Measurements from ENCODE around the gene PRKAG1.
"Not testable (repeated sequence)": the region's sequence is repeated elsewhere in the genome, so short reads cannot be mapped to it uniquely, and the experiment has no call there.

PRKAG1 gene

GRCh38 chr12:49018261-49019119, at the start of gene PRKAG1:
PRKAG1 (minus strand) TSS chr12:49018776; CDS start chr12:49018740, 36 bp downstream.
- DNase-seq, result peak; percentile 87

DNA sequence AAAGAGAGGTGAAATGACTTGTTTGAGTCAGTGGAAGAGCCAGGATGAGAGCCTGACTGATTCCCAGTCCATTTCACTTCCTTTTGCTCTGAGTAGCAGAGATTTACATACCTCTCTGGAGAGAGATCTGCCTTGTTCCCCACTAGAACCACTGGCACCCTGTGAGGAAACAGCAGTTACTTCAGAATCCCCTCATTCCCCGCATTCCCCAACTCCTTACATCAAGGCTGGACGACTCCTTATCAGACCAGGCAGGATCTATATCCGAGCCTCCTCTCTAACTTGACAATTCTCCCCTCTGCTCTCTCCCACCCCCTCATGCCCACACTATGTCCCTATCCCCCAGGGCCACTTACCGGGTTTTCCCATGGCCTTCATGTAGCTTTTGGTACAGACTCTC, 47.5 kb upstream of the PRKAG1 start:
- DNase-seq, result no peak

GRCh38 chr12:49064767-49065152, 46.2 kb upstream of the PRKAG1 start:
- DNase-seq, result no peak

DNA sequence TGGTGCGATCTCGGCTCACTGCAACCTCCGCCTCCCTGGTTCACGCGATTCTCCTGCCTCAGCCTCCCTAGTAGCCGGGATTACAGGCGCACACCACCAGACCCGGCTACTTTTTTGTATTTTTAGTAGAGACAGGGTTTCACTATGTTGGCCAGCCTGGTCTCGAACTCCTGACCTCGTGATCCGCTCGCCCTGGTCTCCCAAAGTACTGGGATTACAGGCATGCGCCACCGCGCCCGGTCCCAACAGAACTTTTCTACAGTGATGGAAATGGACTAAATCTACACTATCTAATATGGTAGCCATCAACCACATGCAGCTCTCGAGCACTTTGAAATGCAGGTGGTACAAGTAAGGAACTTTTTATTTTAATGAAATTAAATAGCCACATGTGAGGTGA, 43.3 kb upstream of the PRKAG1 start:
- DNase-seq, result not testable (repeated sequence)

- no peak for DNase-seq
These were observed 42.6 kb upstream of the PRKAG1 start for GRCh38 chr12:49061157-49061650.

GRCh38 chr12:49060237-49061156, 41.9 kb upstream of the PRKAG1 start, which contains the start of gene KMT2D:
KMT2D (minus strand) TSS chr12:49060794; CDS start chr12:49055324, 5,470 bp downstream.
- DNase-seq, result peak; percentile 92

GRCh38 chr12:49059299-49060171, 41.0 kb upstream of the PRKAG1 start:
- DNase-seq, result no peak

- no peak for DNase-seq
These were observed 40.4 kb upstream of the PRKAG1 start for GRCh38 chr12:49059045-49059298.

- no peak for DNase-seq
These were observed 39.9 kb upstream of the PRKAG1 start for GRCh38 chr12:49058366-49059044.

GRCh38 chr12:49057888-49058287, 39.3 kb upstream of the PRKAG1 start:
- DNase-seq, result no peak

DNA sequence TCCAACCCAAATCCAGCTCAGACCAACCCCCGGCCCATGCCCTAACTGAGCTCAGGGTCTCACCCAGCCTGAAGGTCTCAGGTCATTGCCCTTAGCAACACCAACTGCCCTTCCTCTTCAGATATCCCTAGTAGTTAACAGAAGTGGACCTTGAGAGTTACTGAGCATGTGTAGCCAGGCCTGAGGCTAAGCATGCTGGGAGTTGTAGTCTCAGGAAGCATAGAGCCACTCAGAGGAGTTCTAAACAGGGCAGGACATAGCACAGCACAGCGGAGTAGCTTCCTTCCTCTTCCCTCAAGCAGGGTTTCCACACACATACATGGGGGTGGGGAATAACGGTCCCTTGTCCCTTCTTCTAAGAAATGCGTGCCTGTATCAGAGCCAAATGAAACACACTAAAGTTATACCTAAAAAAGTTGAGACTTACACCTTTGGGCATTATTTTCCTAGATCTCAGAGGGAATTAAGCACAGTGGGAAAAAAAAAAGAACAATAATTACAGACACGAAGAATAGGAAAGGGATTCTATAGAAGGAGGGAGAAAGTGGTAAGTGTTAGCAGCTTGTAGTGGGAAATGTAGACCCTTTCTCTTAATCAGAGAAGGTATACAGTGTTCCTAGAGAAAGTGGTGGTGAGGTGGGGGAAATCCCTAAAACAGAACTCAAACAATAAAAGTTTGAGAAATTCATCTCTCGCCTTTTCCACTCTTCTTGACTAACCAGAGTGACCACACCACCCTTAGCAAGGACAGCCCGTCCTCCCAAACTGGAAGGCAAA, 37.6 kb upstream of the PRKAG1 start:
- DNase-seq, result peak; percentile 36

GRCh38 chr12:49055092-49055491, 36.5 kb upstream of the PRKAG1 start:
- DNase-seq, result no peak

GRCh38 chr12:49054524-49054923, 35.9 kb upstream of the PRKAG1 start:
- DNase-seq, result no peak

- DNase-seq, result no peak
These were observed 35.5 kb upstream of the PRKAG1 start for GRCh38 chr12:49054096-49054495.

GRCh38 chr12:49052451-49053208, 34.1 kb upstream of the PRKAG1 start:
- DNase-seq, result no peak

DNA sequence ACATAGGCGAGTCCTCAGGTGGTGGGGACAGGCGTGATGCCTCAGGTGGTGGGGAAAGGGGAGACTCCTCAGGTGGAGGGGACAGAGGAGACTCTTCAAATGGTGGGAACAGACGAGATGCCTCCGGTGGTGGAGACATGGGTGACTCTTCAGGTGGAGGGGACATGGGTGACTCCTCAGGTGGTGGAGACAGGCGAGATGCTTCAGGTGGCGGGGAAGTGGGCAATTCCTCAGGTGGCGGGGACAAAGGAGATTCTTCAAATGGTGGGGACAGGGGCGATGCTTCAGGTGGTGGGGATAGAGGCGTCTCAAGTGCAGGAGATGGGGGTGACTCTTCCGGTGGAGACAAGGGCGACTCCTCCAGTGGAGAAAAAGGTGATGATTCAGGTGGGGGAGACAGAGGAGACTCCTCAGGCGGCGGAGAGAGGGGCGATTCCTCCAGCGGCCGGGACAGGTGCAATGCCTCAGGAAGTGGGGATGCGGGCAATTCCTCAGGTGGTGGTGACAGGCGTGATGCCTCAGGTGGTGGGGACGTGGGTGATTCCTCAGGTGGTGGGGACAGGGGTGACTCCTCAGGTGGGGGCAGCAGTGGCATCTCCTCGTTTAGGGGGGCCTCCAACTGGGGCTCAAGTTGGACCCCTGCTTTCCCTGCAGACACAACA, 33.3 kb upstream of the PRKAG1 start:
- no peak for DNase-seq

- DNase-seq, result no peak
These were observed 32.8 kb upstream of the PRKAG1 start for GRCh38 chr12:49051373-49051764.

DNA sequence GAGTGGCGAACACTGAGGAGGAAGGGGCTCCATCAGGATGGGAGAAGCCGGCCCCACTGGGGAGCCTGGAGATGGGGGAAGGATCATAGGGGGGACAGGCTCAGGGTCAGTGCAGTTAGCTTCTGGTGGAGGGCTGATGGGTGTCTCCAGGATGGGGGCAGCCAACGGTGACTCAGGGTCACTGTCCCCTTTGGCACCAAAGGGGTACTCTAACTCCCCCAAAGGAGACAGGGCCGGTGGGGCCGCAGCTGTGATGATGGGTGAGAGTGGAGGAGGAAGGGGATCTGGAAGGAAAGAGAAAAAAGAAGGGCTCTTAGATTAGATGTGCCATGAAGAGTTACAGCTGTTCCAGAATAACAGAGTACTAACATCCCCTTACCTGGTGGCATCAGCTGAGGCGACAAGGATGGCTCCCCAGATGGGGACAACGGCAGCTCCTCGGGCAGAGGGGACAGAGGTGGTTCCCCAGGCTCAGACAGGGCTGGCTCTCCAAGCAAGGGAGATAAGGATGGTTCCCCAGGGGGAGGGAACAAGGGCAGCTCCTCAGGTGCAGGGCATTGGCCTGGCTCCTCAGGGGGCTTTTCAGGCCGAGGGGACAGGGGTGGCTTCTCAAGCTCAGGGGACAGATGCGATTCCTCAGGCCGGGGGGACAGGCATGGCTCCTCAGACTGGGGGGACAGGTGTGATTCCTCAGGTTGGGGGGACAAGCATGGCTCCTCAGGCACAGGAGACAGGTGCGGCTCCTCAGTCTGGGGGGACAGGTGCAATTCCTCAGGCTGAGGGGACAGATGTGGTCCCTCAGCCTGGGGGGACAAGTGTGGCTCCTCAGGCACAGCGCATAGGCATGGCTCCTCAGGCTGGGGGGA, 32.2 kb upstream of the PRKAG1 start:
- no peak for DNase-seq
